ENCODE measurements around the gene SLC15A3.

DNA sequence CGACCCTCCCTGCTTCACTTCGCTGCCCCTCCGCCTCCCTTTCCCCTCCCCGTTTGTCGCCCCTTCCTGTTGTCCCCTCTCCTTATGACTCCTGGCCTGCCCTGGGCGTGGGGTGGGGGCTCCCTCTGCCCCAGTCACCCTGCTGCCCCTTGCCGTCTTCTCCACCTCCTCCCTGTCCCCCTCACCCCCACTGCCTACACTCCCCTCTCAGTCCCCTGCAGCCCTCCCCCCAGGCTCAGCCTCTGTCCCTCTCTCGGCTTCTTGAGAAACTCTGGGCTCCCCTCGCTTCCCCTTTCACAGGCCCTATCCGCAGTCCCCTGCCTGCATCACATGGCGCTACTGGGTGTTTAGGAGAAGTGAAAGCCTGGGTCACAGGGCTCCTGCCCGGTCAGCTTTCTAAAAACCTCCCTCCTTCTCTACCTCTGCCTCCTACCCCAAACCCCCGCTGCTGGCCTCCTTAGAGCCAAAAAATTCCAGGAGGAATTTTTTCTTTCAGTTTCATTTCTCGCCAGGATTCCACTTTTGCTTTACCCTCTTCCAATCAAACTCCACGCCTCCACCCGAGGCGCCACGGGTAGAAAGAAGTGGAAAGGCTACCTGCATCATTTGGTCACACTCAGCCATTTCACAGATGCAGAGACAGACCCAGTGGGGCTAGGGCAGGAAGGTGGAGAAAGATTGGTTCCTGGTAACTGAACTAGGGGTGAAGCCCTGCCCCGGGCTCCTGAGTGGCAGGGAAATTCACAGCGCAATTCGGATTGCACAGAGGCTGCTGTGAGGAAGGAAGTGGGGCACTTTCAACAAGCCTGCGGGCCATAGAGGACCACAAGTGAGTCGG, at the start of gene SLC15A3:
- TF ChIP-seq EP300 (IDR thresholded peaks at IDR 0.05): no peak
- TF ChIP-seq, protein P1, sequence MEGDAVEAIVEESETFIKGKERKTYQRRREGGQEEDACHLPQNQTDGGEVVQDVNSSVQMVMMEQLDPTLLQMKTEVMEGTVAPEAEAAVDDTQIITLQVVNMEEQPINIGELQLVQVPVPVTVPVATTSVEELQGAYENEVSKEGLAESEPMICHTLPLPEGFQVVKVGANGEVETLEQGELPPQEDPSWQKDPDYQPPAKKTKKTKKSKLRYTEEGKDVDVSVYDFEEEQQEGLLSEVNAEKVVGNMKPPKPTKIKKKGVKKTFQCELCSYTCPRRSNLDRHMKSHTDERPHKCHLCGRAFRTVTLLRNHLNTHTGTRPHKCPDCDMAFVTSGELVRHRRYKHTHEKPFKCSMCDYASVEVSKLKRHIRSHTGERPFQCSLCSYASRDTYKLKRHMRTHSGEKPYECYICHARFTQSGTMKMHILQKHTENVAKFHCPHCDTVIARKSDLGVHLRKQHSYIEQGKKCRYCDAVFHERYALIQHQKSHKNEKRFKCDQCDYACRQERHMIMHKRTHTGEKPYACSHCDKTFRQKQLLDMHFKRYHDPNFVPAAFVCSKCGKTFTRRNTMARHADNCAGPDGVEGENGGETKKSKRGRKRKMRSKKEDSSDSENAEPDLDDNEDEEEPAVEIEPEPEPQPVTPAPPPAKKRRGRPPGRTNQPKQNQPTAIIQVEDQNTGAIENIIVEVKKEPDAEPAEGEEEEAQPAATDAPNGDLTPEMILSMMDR (IDR thresholded peaks at IDR 0.05): no peak
